HG02973 (cell line): ENCODE data around the gene MAPRE2.

Experiments used
- ATAC-seq: cut with Tn5 transposase; IDR thresholded peaks from one replicate; pipeline ENCODE4 v1.9.1; 2021; ENCODE audit warnings: moderate library complexity; ENCODE audit not compliant: unreplicated experiment

The MAPRE2 gene

GRCh38 chr18:35118641-35119040, 77.4 kb downstream of the MAPRE2 start:
- no peak for ATAC-seq

- ATAC-seq: no peak
Measured at GRCh38 chr18:35121038-35121437, 79.8 kb downstream of the MAPRE2 start.

DNA sequence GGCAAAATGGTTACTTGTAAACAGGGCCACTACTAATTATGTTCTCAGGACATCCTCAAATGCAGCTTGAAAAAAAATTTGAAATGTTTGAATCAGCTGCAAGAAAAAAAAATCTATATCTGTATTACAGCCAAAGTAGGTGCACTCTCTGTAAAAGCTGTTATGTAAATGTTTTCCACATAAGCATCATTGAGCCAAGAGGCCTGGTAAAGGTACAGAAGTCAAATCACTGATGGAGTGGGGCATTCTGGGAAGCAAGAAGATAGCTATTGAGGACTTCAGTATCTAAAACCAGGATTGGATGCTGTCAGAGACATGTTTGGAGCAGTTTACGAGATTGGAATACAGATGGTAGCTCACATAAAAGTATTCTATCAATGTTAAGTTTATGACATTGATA, 80.3 kb downstream of the MAPRE2 start:
- ATAC-seq: no peak

DNA sequence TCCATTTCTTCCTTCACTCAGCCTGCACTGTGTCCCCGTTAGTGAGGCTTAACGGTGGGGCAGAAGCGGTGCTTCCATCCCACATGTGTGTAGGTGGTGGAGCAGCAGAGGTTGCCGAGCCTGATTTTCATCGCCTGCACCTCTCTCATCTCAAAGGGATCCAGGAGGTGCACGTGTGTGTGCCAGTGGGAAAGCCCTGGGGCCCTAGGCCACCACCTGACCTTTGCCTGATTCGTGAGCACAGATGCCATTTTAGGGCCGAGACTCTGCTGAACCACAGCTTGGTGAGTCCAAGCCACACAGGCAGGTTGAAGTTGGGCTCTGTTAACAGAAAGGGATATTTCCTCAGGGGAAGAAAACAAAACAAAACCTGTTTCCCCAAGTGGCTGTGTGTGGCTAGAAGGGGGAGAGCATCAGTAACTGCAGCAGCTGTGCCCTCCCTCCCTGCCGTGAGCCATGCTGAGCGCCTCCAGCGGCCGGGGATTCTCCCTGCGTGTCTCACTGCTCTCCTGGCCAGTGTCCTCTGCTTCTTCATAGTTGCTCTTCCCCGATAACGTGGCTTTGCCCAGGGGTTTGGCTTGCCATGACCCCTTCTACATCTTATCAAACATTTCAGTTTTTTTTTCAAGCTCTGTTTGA, 81.5 kb downstream of the MAPRE2 start:
- ATAC-seq: peak; percentile 94

DNA sequence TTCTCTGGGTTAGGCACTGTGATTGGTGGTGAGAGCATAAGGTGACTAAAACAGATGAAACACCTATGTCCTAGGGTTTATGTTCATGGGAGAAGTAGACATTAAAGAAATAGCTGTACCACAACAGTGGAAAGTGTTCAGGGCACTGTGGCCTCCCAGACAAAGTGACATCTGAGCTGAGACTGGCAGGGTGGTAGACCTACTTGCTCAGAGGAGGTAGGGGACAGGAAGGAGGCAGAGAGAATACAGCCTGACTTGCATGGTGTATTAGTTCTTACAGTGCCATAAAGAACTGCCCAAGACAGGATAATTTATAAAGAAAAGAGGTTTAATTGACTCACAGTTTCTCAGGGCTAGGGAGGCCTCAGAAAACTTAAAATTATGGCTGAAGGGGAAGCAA, 82.6 kb downstream of the MAPRE2 start:
- ATAC-seq: no peak

DNA sequence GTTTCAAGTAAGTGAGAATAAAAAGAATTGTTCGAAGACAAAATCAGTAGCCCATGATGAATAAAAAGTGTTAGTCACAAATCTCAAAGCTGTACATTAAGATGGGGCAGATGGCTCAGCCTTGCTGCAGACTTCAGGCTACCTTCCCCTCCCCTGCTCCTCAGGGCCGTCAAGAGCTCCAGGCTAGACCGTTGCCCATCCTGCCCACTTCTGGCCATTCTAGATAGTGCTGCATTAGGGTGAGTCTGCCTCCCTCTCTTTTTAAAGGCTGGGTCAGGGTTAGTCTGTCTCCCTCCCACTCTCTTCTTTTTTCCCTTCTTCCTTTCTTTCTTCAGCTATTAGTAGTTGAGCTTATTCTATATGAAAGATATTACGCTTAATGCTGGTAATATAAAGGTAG, 86.0 kb downstream of the MAPRE2 start:
- no peak for ATAC-seq

DNA sequence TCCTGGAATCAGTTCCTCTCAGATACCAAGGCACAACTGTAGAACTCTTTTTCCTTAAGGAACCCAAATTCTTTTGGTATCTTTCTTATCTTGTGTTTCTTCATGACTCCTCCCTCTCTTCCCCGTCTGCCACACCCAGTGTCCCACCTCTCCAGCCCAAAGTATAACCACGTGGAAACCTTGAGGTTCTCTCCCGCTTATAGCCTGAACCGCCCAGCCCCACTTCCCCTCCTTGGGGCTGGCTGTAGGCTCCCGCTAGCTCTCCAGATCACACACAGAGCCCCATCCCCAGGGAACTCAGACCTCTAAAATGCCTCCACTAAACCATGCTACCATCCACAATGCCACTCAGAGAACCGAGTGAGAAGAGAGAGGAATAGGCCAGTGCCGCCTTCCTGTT, 87.5 kb downstream of the MAPRE2 start:
- no peak for ATAC-seq

GRCh38 chr18:35130236-35130635, 89.0 kb downstream of the MAPRE2 start:
- no peak for ATAC-seq

DNA sequence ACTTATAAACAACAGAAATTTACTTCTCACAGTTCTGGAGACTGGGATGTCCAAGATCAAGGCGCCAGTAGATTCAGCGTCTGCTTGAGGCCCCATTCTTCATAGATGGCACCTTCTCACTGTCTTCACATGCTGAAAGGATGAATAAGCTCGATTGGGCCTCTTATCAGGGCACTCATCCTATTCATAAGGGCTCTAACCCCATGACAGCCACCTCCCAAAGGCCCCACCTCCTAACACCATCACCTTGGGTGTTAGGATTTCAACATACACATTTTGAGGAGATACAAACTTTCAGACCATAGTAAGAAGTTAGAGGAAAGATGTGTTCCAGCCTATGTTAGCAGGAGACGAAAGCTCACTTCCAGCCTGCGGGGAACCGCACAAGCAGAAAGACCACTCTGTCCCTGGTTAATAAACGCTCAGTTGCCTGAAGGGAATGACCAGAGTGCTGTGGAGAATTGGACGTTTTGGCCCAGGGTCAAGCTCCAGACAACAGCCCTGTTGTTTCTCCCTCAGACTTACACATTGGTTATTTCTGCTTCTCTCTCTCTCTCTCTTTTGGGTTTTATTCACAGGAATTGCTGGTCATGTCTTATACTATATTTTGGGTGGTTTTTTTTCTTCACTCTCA, 90.3 kb downstream of the MAPRE2 start:
- no peak for ATAC-seq

DNA sequence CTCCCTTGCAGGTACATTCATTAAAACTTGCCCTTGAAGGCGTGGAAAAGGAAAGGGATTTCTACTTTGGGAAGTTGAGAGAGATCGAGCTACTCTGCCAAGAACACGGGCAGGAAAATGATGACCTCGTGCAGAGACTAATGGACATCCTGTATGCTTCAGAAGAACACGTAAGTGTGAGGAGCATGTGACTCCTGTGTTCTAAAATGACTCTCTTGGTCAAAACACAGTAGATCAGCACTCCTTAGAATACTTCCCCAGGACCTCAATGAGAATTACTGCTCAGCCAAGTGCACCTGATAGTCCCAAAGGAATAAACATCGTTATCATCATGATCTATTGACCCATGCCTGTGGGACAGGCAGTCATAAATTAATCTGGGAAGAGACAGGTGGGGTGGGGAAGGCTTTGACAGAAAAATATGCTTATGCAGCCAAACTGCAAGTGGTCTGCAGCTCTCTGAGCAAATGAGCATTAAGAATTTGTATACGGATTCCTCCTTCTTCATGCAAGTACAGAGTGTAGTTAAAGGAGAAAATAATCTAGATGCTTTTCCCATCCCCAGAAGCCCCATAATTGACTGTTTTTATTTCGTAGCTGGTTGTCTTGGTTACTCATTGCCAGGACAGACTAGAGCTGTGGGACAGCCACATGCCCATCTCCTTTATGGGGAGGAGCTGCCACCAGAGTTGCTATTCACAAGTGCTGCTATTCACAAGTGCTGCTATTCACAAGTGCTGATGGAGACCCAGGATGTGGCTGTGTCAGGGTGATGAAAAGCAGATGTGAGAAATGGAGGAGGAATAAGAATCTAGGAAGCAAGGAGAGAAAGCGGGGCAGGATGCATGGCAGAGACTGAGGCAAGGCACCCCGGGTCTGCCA, 91.0 kb downstream of the MAPRE2 start:
- ATAC-seq: no peak

DNA sequence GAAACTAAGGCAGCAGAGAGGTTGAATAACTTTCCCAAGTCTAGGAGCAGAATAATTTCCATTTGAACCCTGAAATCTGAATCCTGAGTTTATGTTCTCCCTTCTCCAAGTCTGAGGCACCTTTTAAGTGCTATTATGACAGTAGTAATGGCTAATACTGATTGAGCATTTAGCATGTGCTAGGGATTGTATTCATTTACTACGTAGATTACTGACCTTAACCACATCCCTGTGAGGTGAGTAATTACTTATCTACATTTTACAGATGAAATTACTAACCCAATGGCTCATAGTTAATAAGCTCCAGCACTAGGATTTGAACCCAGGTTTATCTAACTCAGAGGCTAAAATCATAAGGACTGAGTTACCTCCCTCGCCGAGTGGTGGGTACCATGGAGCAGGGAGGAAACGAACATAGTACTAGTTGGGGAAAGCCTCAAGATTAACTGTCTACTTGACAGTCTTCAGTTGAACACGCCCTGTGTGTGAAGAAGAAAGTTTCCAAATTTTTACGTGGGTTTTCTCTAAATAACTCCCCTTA, 93.0 kb downstream of the MAPRE2 start:
- no peak for ATAC-seq

GRCh38 chr18:35134791-35135531, 93.7 kb downstream of the MAPRE2 start:
- ATAC-seq: no peak

GRCh38 chr18:35136248-35136647, 95.0 kb downstream of the MAPRE2 start:
- ATAC-seq: no peak

GRCh38 chr18:35136885-35137284, 95.7 kb downstream of the MAPRE2 start:
- no peak for ATAC-seq

DNA sequence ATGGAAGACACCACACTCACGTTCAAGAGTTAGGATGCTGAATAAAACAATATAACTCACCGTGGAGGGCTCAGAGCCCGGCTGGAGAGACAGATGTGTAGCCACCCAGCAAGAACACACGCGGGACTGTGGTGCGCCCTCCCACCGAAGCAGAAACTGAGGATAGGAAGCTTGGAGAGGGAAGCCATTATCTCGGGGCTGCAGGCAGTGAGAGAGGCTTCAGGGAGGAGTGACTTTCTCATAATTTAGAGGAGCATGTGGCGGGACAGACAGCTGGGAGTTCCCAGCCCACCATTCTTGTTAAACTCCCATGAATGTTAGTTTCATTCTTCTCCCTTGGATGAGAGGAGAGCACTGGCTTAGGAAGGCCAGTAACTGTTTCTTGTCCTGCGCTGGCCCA, 96.4 kb downstream of the MAPRE2 start:
- ATAC-seq: no peak

- ATAC-seq: no peak
Measured at GRCh38 chr18:35138773-35139172, 97.6 kb downstream of the MAPRE2 start.

DNA sequence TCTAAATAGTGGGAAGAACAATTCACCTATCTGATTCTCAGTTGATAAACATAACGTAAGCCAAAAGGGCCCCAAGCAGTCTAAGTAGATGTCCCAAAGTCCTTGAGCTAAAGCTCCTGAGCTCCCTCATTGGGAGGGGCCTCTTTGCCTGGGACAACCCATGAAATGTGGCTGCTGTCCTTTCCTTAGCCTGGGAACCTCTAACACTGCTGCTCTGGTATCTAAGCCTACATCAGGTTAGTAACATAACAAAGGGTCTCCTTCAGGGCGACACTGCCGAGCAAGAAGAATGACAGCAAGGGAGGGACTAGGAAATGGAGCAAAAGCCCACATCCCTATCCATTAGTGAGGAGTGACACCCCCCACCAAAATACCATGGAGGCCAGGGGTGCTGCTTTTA, 98.3 kb downstream of the MAPRE2 start:
- ATAC-seq: no peak

- ATAC-seq: no peak
Measured at GRCh38 chr18:35141077-35141476, 99.9 kb downstream of the MAPRE2 start.

- ATAC-seq: no peak
Measured at GRCh38 chr18:35141567-35142274, 100.5 kb downstream of the MAPRE2 start.

DNA sequence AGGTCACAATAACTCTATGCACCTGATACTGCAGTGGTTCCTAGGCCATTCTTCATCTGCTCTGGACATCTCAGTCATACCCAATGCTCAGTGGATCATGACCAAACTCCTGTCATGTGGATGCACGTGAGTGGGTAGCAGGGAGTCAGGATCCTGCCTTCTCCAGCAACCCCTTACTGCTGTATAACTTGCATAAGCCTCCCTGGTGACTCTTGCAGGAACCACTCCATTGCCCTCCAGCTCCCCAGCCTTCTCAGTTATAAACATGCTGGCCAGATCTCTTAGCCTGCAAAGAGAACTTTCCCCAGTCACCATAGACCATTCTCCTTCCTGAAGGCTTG, 101.0 kb downstream of the MAPRE2 start:
- ATAC-seq: no peak
